Measurements from ENCODE around the gene COQ10A.

DNA sequence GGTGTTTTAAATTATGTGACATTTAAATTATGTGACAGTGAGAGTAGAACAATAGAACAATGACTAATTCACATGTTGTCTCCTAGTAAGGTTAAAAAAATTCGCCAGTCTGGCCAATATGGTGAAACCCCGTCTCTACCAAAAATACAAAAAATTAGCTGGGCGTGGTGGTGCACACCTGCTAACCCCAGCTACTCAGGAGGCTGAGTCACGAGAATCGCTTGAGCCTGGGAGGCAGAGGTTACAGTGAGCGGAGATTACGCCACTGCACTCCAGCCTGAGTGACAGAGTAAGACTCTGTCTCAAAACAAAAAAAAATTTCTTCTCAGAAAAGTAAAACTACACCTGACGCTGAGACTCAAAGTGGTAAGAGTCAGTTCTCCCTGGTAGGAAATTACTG is 30.7 kb downstream of the COQ10A start:
- TF ChIP-seq, protein P1, sequence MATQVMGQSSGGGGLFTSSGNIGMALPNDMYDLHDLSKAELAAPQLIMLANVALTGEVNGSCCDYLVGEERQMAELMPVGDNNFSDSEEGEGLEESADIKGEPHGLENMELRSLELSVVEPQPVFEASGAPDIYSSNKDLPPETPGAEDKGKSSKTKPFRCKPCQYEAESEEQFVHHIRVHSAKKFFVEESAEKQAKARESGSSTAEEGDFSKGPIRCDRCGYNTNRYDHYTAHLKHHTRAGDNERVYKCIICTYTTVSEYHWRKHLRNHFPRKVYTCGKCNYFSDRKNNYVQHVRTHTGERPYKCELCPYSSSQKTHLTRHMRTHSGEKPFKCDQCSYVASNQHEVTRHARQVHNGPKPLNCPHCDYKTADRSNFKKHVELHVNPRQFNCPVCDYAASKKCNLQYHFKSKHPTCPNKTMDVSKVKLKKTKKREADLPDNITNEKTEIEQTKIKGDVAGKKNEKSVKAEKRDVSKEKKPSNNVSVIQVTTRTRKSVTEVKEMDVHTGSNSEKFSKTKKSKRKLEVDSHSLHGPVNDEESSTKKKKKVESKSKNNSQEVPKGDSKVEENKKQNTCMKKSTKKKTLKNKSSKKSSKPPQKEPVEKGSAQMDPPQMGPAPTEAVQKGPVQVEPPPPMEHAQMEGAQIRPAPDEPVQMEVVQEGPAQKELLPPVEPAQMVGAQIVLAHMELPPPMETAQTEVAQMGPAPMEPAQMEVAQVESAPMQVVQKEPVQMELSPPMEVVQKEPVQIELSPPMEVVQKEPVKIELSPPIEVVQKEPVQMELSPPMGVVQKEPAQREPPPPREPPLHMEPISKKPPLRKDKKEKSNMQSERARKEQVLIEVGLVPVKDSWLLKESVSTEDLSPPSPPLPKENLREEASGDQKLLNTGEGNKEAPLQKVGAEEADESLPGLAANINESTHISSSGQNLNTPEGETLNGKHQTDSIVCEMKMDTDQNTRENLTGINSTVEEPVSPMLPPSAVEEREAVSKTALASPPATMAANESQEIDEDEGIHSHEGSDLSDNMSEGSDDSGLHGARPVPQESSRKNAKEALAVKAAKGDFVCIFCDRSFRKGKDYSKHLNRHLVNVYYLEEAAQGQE (IDR thresholded peaks at IDR 0.05; ENCODE audit: low read depth) = no peak
- TF ChIP-seq USF1 (IDR thresholded peaks at IDR 0.05) (no peak), TAF1 (IDR thresholded peaks at IDR 0.05; ENCODE audit: low read depth) (no peak), CEBPB (IDR thresholded peaks at IDR 0.05) (no peak), EP300 (IDR thresholded peaks at IDR 0.05; ENCODE audit: borderline replicate concordance) (no peak), RAD21 (IDR thresholded peaks at IDR 0.05; ENCODE audit: low read depth) (no peak)

All from Ishikawa (cell line).